ENCODE data around the gene TSPY10.
"Not testable (repeated sequence)": the region's sequence is repeated elsewhere in the genome, so short reads cannot be mapped to it uniquely, and the experiment has no call there.

Gene TSPY10, protein sequence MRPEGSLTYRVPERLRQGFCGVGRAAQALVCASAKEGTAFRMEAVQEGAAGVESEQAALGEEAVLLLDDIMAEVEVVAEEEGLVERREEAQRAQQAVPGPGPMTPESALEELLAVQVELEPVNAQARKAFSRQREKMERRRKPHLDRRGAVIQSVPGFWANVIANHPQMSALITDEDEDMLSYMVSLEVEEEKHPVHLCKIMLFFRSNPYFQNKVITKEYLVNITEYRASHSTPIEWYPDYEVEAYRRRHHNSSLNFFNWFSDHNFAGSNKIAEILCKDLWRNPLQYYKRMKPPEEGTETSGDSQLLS

DNA sequence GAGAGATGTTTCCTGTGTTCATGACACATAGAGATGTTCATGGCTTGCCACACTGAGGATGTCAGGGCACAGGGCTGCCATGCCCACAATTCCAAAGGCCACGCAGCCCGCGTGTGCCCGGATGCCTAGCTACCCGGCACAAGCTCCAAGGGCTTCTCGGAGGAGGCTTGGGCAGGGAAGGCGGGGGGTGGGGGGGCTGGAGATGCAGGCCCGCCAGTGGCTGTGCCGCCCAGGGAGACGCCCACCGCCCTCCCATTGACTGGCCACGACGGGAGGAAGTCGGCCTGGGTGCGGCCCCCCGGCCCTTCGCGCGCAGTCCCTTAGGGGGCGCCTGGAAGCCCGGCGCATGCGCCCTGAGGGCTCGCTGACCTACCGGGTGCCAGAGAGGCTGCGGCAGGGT lies at the start of gene TSPY10:
Gene TSPY10, plus strand, starts transcription at position 301 of the 400 bp plus-strand sequence. Its CDS starts 46 bp downstream, at position 347.
- DNase-seq = not testable (repeated sequence)

DNA sequence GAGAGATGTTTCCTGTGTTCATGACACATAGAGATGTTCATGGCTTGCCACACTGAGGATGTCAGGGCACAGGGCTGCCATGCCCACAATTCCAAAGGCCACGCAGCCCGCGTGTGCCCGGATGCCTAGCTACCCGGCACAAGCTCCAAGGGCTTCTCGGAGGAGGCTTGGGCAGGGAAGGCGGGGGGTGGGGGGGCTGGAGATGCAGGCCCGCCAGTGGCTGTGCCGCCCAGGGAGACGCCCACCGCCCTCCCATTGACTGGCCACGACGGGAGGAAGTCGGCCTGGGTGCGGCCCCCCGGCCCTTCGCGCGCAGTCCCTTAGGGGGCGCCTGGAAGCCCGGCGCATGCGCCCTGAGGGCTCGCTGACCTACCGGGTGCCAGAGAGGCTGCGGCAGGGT lies 40.7 kb upstream of the TSPY10 start, which contains the start of gene TSPY9:
Gene TSPY9, plus strand, starts transcription at position 301 of the 400 bp plus-strand sequence. Its CDS starts 46 bp downstream, at position 347.
- not testable (repeated sequence) for DNase-seq

DNA sequence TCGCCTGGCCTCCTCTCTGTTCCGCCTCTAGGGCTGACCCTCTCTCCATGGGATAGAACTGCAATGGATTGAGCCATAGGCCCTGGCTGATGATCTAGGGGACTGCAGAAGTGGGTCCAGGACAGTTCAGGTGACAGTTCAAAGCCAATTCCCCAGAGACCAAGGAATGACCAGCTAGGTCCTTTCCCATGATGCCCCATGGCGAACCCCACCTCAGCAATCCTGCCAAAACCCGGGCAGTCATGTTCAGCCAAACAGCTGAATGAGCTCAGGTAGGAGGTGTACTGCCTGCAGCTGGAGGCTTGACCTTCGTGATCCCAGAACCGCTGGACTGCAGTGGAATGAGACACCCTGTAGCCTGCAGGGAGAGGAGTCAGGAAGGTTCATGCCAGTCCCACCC lies 23.3 kb upstream of the TSPY10 start:
- DNase-seq = not testable (repeated sequence)

DNA sequence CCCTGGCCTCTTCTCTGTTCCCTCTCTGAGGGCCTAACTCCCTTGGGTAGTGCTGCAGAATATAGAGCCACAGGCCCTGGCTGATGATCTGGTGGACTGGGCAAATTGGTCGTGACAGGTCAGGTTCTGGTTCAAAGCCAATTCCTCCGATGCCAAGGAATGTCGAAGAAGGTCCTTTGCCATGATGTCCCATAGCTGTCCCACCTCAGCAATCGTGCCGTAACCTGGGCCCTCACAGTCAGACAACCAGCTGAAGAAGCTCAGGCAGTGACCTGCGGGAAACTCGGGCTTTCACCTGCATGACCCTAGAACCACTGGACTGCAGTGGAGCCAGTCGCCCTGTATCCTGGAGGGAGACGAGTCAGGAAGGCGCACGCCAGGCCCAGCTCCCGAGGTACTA lies 11.4 kb upstream of the TSPY10 start:
- DNase-seq = not testable (repeated sequence)

All from NCI-H2107 (cell line).